ENCODE results near the gene TSPAN31. TPM values are rescaled to one million over a fixed set of nuclear protein-coding genes. Genes with fewer than 3 reads are reported as not detected.

Gene TSPAN31, protein sequence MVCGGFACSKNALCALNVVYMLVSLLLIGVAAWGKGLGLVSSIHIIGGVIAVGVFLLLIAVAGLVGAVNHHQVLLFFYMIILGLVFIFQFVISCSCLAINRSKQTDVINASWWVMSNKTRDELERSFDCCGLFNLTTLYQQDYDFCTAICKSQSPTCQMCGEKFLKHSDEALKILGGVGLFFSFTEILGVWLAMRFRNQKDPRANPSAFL
- 10 to 100 TPM; 25.4 to 33.0 TPM for total RNA-seq
- polyA plus RNA-seq (ENCODE audit: insufficient read depth, low read depth, low replicate concordance), result 30.8 TPM
- long read RNA-seq, donor 1, transcript TSPAN31-201 (6 exons, 1,849 nt), result major isoform, 14 of 251 reads
- long read RNA-seq, donor 1, partial matches to known transcripts, result 91 of 251 reads
- long read RNA-seq, donor 1, other reads (novel, unspliced or antisense), result 144 of 251 reads
- long read RNA-seq, donor 2, transcript TSPAN31-201 (6 exons, 1,849 nt), result major isoform, 10 of 18 reads
- long read RNA-seq, donor 2, partial matches to known transcripts, result 7 of 18 reads
- long read RNA-seq, donor 2, other reads (novel, unspliced or antisense), result 0 of 18 reads

GRCh38 chr12:57744777-57745484 lies at the start of gene TSPAN31:
Gene TSPAN31 (plus strand): TSS chr12:57745039. CDS start chr12:57745155, 116 bp downstream.
- DNase-seq, result peak; percentile 99
- intact Hi-C loops (cut with DNase I; ENCODE audit: low total_unique reads), result no loop called here
- H3K4me1 ChIP-seq, result peaks cover 4% of the 10 kb centered on the region
- peaks cover 6% of the 10 kb centered on the region for H3K36me3 ChIP-seq (ENCODE audit: low read depth, missing control alignments)
- TF ChIP-seq POLR2A (IDR thresholded peaks at IDR 0.05) (no peak), CTCF (IDR thresholded peaks at IDR 0.05) (peak in 1 of 3 experiments; percentile 16)
- H3K27me3 ChIP-seq, result no peaks in the 10 kb centered on the region
- peak within 1 kb of the TSS; percentile 73 for H3K4me3 ChIP-seq
- whole genome bisulfite sequencing, 2 donors, result 1% methylated on average over 29 of the region's 29 CpGs
- no peaks in the 10 kb centered on the region for H3K9me3 ChIP-seq
- peak within 1 kb of the TSS; percentile 85 to 97 for H3K27ac ChIP-seq

DNA sequence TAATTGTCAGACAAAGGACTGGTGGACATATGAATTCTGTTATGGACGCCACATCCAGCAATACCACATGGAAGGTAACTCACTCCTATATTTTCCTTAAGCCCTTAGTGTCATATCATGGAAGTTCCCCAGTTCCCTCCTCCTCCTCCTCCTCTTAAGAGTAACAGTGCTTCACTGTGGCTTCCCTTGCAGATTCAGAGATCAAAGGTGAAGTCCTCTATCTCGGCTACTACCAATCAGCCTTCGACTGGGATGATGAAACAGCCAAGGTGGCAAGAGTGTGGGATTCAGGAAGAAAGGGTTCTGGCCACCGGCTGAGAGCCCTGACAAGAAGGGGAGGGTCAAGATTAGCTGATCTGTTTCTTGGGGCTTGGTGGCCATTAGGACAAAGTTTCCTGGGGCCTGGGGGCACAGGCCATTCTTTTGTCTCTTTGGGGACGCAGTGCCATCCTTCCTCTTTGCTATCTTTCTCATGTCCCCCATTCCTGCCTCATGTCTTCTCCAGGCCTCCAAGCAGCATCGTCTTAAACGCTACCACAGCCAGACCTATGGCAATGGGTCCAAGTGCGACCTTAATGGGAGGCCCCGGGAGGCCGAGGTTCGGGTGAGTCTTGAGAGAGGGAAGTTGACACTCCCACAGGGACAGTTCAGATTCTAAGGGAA lies 48.9 kb upstream of the TSPAN31 start:
- no peaks in the 10 kb centered on the region for H3K27me3 ChIP-seq
- TF ChIP-seq POLR2A (IDR thresholded peaks at IDR 0.05) (no peak), CTCF (IDR thresholded peaks at IDR 0.05) (no peak)
- no peak for DNase-seq
- H3K9me3 ChIP-seq, result no peaks in the 10 kb centered on the region
- peaks cover 6% of the 10 kb centered on the region for H3K4me1 ChIP-seq
- no peaks in the 10 kb centered on the region for H3K36me3 ChIP-seq (ENCODE audit: low read depth, missing control alignments)
- intact Hi-C loops (cut with DNase I; ENCODE audit: low total_unique reads), result no loop called here
- WGBS, 2 donors, result 86 to 96% methylated on average over 11 of the region's 11 CpGs
- H3K4me3 ChIP-seq, result no peak overlapping the region
- no peak overlapping the region for H3K27ac ChIP-seq

- 92 to 100% methylated on average over 1 of the region's 1 CpG for WGBS, 2 donors
- intact Hi-C loops (cut with DNase I; ENCODE audit: low total_unique reads), result no loop called here
- Histone ChIP-seq H3K27ac (no peak overlapping the region), H3K9me3 (no peaks in the 10 kb centered on the region), H3K36me3 (ENCODE audit: low read depth, missing control alignments) (no peaks in the 10 kb centered on the region), H3K4me3 (no peak overlapping the region), H3K27me3 (no peaks in the 10 kb centered on the region), H3K4me1 (peaks cover 6% of the 10 kb centered on the region)
- TF ChIP-seq POLR2A (IDR thresholded peaks at IDR 0.05) (no peak), CTCF (IDR thresholded peaks at IDR 0.05) (no peak)
- no peak for DNase-seq
These were observed 47.8 kb upstream of the TSPAN31 start for GRCh38 chr12:57697076-57697475.

GRCh38 chr12:57698414-57698813 lies 46.4 kb upstream of the TSPAN31 start:
- no peak overlapping the region for H3K4me3 ChIP-seq
- TF ChIP-seq POLR2A (IDR thresholded peaks at IDR 0.05), result no peak
- no peak for TF ChIP-seq CTCF (IDR thresholded peaks at IDR 0.05)
- H3K27ac ChIP-seq, result no peak overlapping the region
- 96 to 98% methylated on average over 3 of the region's 3 CpGs for WGBS, 2 donors
- no peaks in the 10 kb centered on the region for H3K36me3 ChIP-seq (ENCODE audit: low read depth, missing control alignments)
- no peaks in the 10 kb centered on the region for H3K9me3 ChIP-seq
- no peak for DNase-seq
- no peaks in the 10 kb centered on the region for H3K27me3 ChIP-seq
- peaks cover 6% of the 10 kb centered on the region for H3K4me1 ChIP-seq
- intact Hi-C loops (cut with DNase I; ENCODE audit: low total_unique reads), result no loop called here
